ENCODE data around the gene RUSF1. TPM values are rescaled to one million over a fixed set of nuclear protein-coding genes. Genes with fewer than 3 reads are reported as not detected.

RUSF1 gene
- total RNA-seq, 1 donor from 2014 or later, result 54.9 TPM

- TF ChIP-seq CTCF (IDR thresholded peaks at IDR 0.05), result no peak
- Histone ChIP-seq H3K4me1 (peaks cover 9% of the 10 kb centered on the region), H3K36me3 (no peaks in the 10 kb centered on the region), H3K4me3 (peak overlapping the region; percentile 78), H3K27me3 (ENCODE audit: low read depth) (no peaks in the 10 kb centered on the region), H3K27ac (peak overlapping the region; percentile 83), H3K9me3 (no peaks in the 10 kb centered on the region)
- intact Hi-C loops (cut with DNase I), result no loop called here
- ATAC-seq (no peak), DNase-seq (no peak)
These were observed 66.2 kb downstream of the RUSF1 start for GRCh38 chr16:31441956-31442355.

- ATAC-seq, result no peak
- H3K4me1 ChIP-seq, result peaks cover 9% of the 10 kb centered on the region
- H3K9me3 ChIP-seq, result no peaks in the 10 kb centered on the region
- no peaks in the 10 kb centered on the region for H3K27me3 ChIP-seq (ENCODE audit: low read depth)
- H3K27ac ChIP-seq, result no peak overlapping the region
- DNase-seq, result no peak
- no peak for TF ChIP-seq CTCF (IDR thresholded peaks at IDR 0.05)
- no peaks in the 10 kb centered on the region for H3K36me3 ChIP-seq
- no peak overlapping the region for H3K4me3 ChIP-seq
- intact Hi-C loops (cut with DNase I), result no loop called here
These were observed 67.5 kb downstream of the RUSF1 start for GRCh38 chr16:31440516-31441184.

- intact Hi-C loops (cut with DNase I), result no loop called here
- no peak for ATAC-seq
- no peak overlapping the region for H3K4me3 ChIP-seq
- no peak for TF ChIP-seq CTCF (IDR thresholded peaks at IDR 0.05)
- H3K36me3 ChIP-seq, result no peaks in the 10 kb centered on the region
- H3K27ac ChIP-seq, result no peak overlapping the region
- no peak for DNase-seq
- H3K9me3 ChIP-seq, result no peaks in the 10 kb centered on the region
- peaks cover 9% of the 10 kb centered on the region for H3K4me1 ChIP-seq
- H3K27me3 ChIP-seq (ENCODE audit: low read depth), result no peaks in the 10 kb centered on the region
These were observed 68.7 kb downstream of the RUSF1 start for GRCh38 chr16:31439519-31439918.

Other genes starting within 250 kb of the RUSF1 start
- 49.5 TPM for gene ITGAM, start 248.4 kb downstream of the RUSF1 start, total RNA-seq
- gene ITGAX, start 153.2 kb downstream of the RUSF1 start, total RNA-seq, result 188 TPM
- gene ITGAD, start 115.1 kb downstream of the RUSF1 start, total RNA-seq, result 0.62 TPM
- gene COX6A2, start 80.0 kb downstream of the RUSF1 start, total RNA-seq, result not detected
- 0.89 TPM for gene ZNF843, start 65.6 kb downstream of the RUSF1 start, total RNA-seq
- gene ARMC5, start 48.9 kb downstream of the RUSF1 start, total RNA-seq, result 9.6 TPM
- 32.5 TPM for gene TGFB1I1, start 36.2 kb downstream of the RUSF1 start, total RNA-seq
- 2.0 TPM for gene SLC5A2, start 25.3 kb downstream of the RUSF1 start, total RNA-seq
- not detected for gene AHSP, start 19.5 kb upstream of the RUSF1 start, total RNA-seq

All from lower lobe of right lung (tissue), 2 donors.